ENCODE results near the gene FIZ1. TPM values are rescaled to one million over a fixed set of nuclear protein-coding genes. Genes with fewer than 3 reads are reported as not detected.

FIZ1 gene
- total and polyA plus RNA-seq, 7 donors, result 3.5 to 9.6 (median 8.9) TPM

DNA sequence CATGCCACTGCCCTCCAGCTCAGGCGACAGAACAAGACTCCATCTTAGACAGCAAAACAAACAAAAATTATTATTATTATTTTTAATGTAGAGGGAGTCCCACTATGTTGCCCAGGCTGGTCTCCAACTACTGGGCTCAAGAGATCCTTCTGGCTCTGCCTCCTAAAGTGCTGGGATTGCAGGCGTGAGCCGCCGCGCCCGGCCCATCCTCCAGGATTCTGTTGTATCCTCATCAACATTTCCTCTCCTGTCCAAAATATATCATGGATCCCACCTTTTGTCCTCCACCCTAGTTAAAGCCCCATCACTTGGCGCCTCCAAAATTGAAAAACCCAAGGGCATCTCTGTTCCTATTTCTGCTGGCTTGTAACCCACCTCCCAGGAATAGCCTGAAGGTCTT lies 23.8 kb upstream of the FIZ1 start:
- DNase-seq, result no peak
- H3K4me1 ChIP-seq, result peaks cover 0 to 14% (median 13%) of the 10 kb centered on the region in 4 donors
- TF ChIP-seq EP300 (IDR thresholded peaks at IDR 0.05) (no peak), POLR2AphosphoS5 (IDR thresholded peaks at IDR 0.05) (no peak), POLR2A (IDR thresholded peaks at IDR 0.05) (no peak)
- TF ChIP-seq, protein P1, sequence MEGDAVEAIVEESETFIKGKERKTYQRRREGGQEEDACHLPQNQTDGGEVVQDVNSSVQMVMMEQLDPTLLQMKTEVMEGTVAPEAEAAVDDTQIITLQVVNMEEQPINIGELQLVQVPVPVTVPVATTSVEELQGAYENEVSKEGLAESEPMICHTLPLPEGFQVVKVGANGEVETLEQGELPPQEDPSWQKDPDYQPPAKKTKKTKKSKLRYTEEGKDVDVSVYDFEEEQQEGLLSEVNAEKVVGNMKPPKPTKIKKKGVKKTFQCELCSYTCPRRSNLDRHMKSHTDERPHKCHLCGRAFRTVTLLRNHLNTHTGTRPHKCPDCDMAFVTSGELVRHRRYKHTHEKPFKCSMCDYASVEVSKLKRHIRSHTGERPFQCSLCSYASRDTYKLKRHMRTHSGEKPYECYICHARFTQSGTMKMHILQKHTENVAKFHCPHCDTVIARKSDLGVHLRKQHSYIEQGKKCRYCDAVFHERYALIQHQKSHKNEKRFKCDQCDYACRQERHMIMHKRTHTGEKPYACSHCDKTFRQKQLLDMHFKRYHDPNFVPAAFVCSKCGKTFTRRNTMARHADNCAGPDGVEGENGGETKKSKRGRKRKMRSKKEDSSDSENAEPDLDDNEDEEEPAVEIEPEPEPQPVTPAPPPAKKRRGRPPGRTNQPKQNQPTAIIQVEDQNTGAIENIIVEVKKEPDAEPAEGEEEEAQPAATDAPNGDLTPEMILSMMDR (IDR thresholded peaks at IDR 0.05), result no peak
- peaks cover 0 to 16% (median 6%) of the 10 kb centered on the region in 4 donors for H3K36me3 ChIP-seq
- no peaks in the 10 kb centered on the region for H3K9me3 ChIP-seq
- 95 to 97% methylated on average over 7 of the region's 7 CpGs for WGBS, 2 donors
- H3K27ac ChIP-seq, result peak overlapping the region; percentile 91 to 97 (median 94)
- no peak overlapping the region for H3K4me3 ChIP-seq
- no peaks in the 10 kb centered on the region for H3K27me3 ChIP-seq
- intact Hi-C loops (cut with DNase I), result no loop called here

DNA sequence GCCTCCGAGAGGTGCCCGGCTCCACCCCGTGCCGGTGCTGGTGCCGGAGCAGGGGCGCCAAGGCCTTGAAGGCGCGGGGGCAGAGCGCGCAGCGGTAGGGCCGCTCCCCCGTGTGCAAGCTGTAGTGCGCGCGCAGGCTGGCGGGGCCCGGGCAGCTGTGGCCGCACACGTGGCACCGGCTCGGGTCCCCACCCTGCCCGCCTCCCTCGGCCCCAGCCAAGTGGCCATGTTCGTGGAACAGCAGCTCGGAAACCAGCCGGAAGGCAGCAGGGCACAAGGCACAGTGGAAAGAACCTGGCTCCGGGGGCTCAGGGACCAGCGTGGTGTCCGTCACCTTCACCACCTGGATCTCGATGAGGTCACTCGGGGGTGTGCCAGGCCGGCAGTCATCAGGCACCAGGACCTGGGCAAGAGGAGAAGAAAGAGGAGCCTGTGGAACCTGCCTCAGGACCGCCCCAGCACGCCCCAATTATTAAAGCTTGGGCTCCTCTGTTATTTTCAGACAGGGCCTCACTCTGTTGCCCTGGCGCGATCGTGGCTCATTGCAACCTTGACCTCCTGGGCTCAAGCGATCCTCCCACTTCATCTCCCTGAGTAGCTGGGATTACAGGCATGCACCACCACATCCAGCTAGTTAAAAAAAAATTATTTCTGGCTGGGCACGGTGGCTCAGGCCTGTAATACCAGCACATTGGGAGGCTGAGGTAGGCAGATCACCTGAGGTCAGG lies 23.1 kb upstream of the FIZ1 start:
- H3K4me1 ChIP-seq, result peaks cover 0 to 14% (median 13%) of the 10 kb centered on the region in 4 donors
- 95% methylated on average over 40 of the region's 40 CpGs for WGBS, 2 donors

DNA sequence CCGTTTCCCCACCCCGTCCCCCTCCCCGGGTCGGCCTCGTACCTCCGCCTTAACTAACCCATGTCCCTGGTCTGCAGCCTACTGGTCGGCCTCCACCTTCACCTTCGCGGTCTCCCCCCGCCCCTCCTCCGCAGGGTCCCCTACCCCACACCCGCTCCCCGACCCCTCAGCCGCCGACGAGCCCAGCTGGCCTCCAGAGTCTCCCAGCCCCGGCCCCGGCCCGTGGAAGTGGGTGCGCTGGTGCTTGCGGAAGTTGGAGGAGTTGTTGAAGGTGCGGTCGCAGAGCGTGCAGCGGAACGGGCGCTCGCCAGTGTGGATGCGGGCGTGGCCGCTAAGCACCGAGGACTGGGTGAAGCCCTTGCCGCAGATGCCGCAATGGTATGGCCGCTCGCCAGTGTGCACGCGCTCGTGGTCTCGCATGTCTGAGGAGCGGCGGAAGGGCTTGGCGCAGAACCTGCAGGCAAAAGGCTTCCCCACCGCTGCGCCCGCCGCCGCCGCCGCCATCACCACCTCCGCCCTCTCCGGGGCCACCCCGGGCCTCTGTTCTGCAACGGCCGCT lies 22.4 kb upstream of the FIZ1 start:
- Histone ChIP-seq H3K27ac (no peak overlapping the region), H3K4me3 (no peak overlapping the region), H3K36me3 (peaks cover 2 to 29% (median 13%) of the 10 kb centered on the region in 4 donors), H3K4me1 (peaks cover 0 to 14% (median 13%) of the 10 kb centered on the region in 4 donors), H3K27me3 (no peaks in the 10 kb centered on the region), H3K9me3 (no peaks in the 10 kb centered on the region)
- DNase-seq, result no peak
- WGBS, 2 donors, result 96 to 97% methylated on average over 55 of the region's 55 CpGs
- TF ChIP-seq, protein P1 (IDR thresholded peaks at IDR 0.05), result no peak
- no peak for TF ChIP-seq EP300 (IDR thresholded peaks at IDR 0.05)
- TF ChIP-seq POLR2A (IDR thresholded peaks at IDR 0.05), result no peak
- TF ChIP-seq POLR2AphosphoS5 (IDR thresholded peaks at IDR 0.05), result no peak
- intact Hi-C loops (cut with DNase I), result no loop called here

More for the DNA sequence above, 23.1 kb upstream of the FIZ1 start:
- DNase-seq, result no peak
- H3K36me3 ChIP-seq, result peaks cover 0 to 23% (median 8%) of the 10 kb centered on the region in 4 donors
- intact Hi-C loops (cut with DNase I), result no loop called here
- H3K27ac ChIP-seq, result no peak overlapping the region
- no peaks in the 10 kb centered on the region for H3K9me3 ChIP-seq
- no peak overlapping the region for H3K4me3 ChIP-seq
- TF ChIP-seq EP300 (IDR thresholded peaks at IDR 0.05) (no peak), POLR2AphosphoS5 (IDR thresholded peaks at IDR 0.05) (no peak), POLR2A (IDR thresholded peaks at IDR 0.05) (no peak)
- TF ChIP-seq, protein P1 (IDR thresholded peaks at IDR 0.05), result no peak
- no peaks in the 10 kb centered on the region for H3K27me3 ChIP-seq

DNA sequence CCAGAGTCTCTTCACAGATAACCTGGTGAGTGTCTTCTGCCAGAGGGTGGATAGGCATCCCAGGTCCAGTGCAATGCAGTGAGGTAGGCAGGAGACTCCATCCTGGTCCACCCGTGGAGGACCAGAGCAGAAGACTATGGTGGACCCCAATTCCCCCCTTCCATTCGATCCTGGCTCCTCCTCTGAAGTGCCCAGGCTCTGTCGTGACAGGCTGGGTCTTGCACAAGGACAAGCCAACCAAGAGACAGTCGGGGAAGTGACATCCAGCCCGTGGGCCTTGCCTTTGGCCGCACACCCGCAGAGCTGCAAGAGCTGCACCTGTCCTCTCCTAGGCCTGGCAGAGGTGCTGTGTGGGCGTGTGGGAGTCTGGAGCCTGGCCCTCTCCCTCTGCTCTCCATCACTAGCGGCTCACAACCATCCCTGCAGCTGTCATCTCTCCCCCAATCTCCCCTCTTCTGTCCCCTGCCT lies 21.9 kb upstream of the FIZ1 start:
- H3K4me1 ChIP-seq, result peaks cover 0 to 14% (median 13%) of the 10 kb centered on the region in 4 donors

More for the DNA sequence above, 21.9 kb upstream of the FIZ1 start:
- Histone ChIP-seq H3K27me3 (no peaks in the 10 kb centered on the region), H3K9me3 (no peaks in the 10 kb centered on the region), H3K36me3 (peaks cover 7 to 34% (median 18%) of the 10 kb centered on the region in 4 donors), H3K27ac (no peak overlapping the region), H3K4me3 (no peak overlapping the region)
- 82 to 86% methylated on average over 9 of the region's 9 CpGs for WGBS, 2 donors
- no peak for DNase-seq
- no peak for TF ChIP-seq EP300 (IDR thresholded peaks at IDR 0.05)
- no peak for TF ChIP-seq POLR2A (IDR thresholded peaks at IDR 0.05)
- TF ChIP-seq, protein P1 (IDR thresholded peaks at IDR 0.05), result no peak
- TF ChIP-seq POLR2AphosphoS5 (IDR thresholded peaks at IDR 0.05), result no peak
- intact Hi-C loops (cut with DNase I), result no loop called here

Measured in sigmoid colon (tissue), 7 donors.